HG03108 (cell line): ENCODE results near the gene OSBPL9.
"Not testable (repeated sequence)": the region's sequence is repeated elsewhere in the genome, so short reads cannot be mapped to it uniquely, and the experiment has no call there.

Source experiments
- ATAC-seq: cut with Tn5 transposase; IDR thresholded peaks from one replicate; pipeline ENCODE4 v1.9.1; 2021; ENCODE audit warnings: moderate library complexity; ENCODE audit not compliant: unreplicated experiment

OSBPL9 gene

DNA sequence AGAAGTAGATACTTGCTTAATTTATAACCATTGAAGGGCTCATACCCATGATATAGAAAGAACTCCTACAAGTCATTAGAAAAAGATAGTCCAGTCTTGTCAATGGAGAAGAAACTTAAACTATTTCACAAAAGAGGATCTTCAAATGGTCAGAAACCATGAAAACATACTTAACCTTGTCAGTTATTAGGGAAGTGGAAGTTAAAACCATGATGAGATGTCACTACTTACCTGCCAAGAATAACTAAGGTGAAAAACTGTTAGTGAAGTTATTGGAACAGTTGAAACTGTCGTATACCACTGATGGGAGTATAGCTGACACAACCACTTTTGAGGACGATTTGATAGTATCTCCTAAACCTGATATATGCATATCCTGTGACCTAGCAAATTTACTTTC is 46.8 kb downstream of the OSBPL9 start:
- no peak for ATAC-seq

DNA sequence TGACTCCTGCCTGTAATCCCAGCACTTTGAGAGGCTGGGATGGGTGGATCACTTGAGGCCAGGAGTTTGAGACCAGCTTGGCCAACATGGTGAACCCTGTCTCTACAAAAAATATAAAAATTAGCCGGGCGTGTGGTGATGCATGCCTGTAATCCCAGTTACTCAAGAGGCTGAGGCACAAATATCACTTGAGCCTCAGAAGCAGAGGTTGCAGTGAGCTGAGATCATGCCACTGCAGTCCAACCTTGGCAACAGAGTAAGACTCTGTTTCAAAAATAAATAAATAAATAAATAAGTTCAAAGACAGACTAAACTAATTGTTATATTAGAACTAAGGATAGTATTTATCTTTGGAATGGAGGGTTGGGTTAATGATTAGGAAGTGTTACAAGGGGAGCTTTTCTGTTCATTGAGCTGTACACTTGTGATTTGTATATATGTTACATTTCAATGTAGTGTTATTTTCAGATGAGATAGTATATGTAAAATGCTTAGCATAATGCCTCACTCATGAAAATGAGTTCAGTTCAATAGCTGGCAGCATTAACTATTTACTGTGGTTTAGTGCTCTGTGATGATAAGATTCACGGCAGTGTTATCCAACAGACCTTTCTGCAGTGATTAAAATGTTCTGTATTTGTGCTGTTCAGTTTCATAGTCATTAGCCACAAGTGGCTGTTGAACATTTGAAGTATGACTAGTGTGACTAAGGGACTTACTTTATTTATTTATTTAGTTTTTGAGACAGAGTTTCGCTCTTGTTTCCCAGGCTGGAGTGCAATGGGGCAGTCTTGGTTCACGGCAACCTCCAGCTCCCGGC is 47.7 kb downstream of the OSBPL9 start:
- ATAC-seq: no peak

- ATAC-seq: no peak
Observed at GRCh38 chr1:51666478-51666877, 49.6 kb downstream of the OSBPL9 start.

GRCh38 chr1:51667561-51667960 is 50.7 kb downstream of the OSBPL9 start:
- ATAC-seq: no peak

- ATAC-seq: no peak
Observed at GRCh38 chr1:51669272-51669671, 52.4 kb downstream of the OSBPL9 start.

DNA sequence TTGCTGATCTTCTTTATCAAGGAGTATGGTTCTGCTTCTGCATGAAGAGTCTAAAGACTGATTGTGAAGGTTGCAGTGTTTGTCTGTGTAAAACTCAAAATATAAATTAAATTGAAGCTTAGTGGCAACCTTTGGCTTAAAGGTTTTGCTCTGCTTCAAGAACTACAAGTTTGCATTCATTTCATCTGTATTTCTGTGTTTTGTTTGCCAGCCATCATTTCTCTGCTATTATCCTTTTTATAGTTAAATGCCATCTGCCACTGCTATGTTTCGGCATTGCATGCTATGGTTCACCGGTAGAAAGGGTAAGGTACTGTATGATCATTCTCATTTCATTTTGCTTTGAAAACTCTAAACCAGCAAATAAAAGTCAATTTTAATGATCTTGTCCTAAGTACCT is 52.9 kb downstream of the OSBPL9 start:
- ATAC-seq: no peak

DNA sequence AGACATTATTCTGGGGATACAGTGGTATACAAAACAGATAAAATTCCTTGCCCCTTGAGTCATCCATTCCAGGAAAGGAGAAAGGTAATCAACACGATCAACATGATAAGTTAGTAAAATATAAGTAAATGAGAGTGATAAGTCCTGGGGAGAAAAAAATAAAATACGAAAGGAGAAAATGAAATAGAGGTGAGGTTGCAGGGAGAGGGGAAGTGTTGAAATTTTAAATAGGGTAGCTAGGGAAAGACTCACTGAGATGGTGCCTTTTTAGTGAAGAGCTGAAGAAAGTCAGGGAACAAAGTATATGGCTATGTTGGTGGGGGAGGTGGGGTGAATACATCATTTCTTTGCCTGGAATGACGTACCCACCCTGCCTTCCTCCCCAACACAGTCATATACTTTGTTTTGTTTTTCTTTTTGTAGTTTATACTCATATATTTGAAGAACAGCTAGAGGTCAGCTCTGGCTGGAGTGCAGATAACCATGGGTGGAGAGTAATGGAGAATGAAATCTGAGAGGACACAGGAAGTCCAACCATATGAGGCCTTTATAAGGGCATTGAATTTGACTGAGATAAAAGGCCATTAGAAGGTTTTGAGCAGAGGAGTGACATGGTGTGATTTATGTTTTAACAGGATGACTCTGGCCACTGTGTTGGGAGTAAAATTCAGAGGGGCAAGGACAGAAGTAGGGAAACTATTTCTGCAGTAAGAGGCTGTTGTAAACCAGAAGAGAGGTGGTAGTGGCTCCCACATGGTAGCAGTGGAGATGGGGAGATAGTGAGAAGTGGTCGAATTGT is 54.8 kb downstream of the OSBPL9 start:
- ATAC-seq: no peak

- no peak for ATAC-seq
Observed at GRCh38 chr1:51673279-51673678, 56.4 kb downstream of the OSBPL9 start.

- ATAC-seq: no peak
Observed at GRCh38 chr1:51675177-51675780, 58.4 kb downstream of the OSBPL9 start.

DNA sequence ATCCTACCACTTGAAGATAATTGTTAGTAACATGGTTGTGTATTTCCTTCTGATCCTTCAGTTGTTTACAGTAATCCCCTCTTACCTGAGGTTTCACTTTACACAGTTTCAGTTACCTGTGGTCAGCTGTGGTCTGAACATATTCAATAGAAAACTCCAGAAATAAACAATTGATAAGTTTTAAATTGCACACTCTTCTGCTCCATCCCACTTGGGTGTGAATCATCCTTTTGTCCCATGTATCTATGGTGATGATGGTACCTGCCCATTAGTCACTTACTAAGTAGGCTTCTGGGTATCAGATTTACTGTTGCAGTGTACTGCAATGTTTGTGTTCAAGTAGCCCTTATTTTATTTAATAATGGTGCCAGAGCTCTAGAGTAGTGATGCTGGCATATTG is 62.5 kb downstream of the OSBPL9 start:
- ATAC-seq: no peak

DNA sequence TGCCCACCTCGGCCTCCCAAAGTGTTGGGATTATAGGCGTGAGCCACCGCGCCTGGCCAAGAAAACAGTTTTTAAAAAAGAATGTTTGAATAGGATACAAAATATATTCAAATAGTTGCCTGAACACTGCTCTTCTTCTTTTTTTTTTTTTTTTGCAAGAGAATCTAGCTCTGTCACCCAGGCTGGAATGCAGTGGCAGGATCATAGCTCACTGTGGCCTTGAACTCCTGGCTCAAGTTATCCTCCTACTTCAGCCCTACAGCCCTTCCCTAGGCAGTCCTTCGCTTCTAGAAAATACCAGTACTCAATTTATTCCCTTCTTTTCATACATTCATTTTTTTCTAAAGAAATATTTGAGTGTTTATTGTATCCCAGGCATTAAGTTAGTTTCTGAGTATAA is 67.9 kb downstream of the OSBPL9 start:
- ATAC-seq: no peak

- ATAC-seq: no peak
Observed at GRCh38 chr1:51686450-51686849, 69.6 kb downstream of the OSBPL9 start.

DNA sequence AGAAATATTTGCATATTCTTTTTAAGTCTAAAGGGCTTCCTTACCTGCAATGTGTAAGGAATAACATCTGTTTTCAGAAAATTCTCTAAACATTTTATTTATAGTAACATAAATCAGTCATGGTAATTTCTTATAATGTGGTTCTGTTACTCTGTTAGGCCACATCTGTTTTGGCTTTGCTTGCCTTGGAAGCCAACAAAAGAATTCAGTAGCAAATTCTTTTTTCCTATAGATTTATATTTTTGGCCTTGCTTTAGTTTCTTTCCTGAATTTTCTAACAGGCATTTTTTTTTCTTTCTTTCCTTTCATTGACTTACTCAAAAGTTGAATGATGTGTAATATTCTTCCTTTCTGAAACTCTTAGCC is 72.2 kb downstream of the OSBPL9 start:
- no peak for ATAC-seq

GRCh38 chr1:51689643-51690042 is 72.8 kb downstream of the OSBPL9 start:
- ATAC-seq: no peak

GRCh38 chr1:51690285-51690961 is 73.5 kb downstream of the OSBPL9 start:
- no peak for ATAC-seq

GRCh38 chr1:51691920-51692319 is 75.0 kb downstream of the OSBPL9 start:
- ATAC-seq: no peak

- no peak for ATAC-seq
Observed at GRCh38 chr1:51693419-51694155, 76.7 kb downstream of the OSBPL9 start.

GRCh38 chr1:51697166-51697565 is 80.3 kb downstream of the OSBPL9 start:
- ATAC-seq: no peak

DNA sequence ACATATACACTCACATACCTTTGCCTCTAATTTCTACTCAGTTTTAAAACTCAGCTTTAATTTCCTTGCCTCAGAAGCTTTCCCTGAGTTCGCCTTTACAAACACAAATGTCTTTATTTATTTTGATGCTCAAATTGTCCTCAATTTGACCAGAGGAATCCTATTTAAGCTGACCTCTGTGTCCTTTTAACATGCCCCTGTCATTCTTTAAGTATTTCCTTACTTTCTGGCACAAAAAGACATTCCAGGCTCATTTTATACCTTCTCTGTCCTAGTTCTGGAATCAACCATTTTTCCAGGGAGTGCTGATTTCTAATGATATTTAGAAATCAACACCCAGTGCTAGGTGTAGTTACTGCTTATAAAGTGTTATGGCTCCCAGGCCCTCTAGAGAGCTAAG is 82.5 kb downstream of the OSBPL9 start:
- ATAC-seq: no peak

DNA sequence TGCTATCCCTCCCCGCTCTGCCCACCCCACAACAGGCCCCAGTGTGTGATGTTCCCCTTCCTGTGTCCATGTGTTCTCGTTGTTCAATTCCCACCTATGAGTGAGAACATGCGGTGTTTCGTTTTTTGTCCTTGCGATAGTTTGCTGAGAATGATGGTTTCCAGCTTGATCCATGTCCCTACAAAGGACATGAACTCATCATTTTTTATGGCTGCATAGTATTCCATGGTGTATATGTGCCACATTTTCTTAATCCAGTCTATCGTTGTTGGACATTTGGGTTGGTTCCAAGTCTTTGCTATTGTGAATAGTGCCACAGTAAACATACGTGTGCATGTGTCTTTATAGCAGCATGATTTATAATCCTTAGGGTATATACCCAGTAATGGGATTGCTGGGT is 84.9 kb downstream of the OSBPL9 start:
- ATAC-seq: not testable (repeated sequence)

- ATAC-seq: not testable (repeated sequence)
Observed at GRCh38 chr1:51702220-51702619, 85.3 kb downstream of the OSBPL9 start.
